ENCODE measurements around the gene COLEC12.
A peak's percentile ranks its signal among the peaks of the same experiment; 100 is the strongest.

COLEC12 gene

GRCh38 chr18:526681-527080 is 26.2 kb upstream of the COLEC12 start:
- TF ChIP-seq, protein P1, sequence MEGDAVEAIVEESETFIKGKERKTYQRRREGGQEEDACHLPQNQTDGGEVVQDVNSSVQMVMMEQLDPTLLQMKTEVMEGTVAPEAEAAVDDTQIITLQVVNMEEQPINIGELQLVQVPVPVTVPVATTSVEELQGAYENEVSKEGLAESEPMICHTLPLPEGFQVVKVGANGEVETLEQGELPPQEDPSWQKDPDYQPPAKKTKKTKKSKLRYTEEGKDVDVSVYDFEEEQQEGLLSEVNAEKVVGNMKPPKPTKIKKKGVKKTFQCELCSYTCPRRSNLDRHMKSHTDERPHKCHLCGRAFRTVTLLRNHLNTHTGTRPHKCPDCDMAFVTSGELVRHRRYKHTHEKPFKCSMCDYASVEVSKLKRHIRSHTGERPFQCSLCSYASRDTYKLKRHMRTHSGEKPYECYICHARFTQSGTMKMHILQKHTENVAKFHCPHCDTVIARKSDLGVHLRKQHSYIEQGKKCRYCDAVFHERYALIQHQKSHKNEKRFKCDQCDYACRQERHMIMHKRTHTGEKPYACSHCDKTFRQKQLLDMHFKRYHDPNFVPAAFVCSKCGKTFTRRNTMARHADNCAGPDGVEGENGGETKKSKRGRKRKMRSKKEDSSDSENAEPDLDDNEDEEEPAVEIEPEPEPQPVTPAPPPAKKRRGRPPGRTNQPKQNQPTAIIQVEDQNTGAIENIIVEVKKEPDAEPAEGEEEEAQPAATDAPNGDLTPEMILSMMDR (IDR thresholded peaks at IDR 0.05; ENCODE audit: low read depth, low read length): no peak

DNA sequence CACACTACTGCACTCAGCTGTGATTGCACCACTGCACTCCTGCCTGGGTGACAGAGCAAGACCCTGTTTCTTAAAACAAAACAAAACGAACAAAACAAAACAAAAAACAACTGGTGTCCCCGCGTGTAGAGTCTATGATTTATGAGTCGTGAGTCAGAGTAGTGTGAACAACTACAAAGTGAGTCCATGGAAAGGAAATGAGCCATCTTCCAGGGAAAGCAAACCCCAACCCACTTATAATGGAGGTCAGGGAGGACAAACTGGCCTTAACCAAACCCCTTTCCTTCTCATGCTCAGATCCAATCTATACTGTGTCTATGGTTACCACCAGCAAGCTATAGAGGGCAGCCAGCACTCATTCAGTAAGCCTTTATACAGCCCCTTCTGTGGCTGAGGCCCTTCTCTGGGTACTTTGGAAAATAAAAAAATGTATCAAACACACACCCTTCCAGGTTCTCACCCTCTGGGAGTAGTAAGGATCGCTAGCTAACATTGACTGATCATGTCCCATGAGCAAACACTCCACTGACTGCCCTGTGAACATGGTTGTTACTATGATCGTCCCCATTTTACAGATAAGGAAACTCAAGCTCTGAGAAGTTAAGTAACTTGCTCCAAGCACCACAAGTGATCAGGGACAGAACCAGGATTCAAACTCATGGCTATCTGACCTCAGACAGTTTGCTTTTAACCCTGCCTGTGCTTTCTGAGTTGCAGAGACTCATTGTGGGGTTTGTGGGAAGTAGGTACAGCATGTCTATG is 24.7 kb upstream of the COLEC12 start:
- no peak for DNase-seq (ENCODE audit: extremely low read depth, low read depth)
- TF ChIP-seq, protein P1 (IDR thresholded peaks at IDR 0.05; ENCODE audit: low read depth, low read length): no peak

More at GRCh38 chr18:526681-527080, 26.2 kb upstream of the COLEC12 start:
- no peak for DNase-seq (ENCODE audit: extremely low read depth, low read depth)

DNA sequence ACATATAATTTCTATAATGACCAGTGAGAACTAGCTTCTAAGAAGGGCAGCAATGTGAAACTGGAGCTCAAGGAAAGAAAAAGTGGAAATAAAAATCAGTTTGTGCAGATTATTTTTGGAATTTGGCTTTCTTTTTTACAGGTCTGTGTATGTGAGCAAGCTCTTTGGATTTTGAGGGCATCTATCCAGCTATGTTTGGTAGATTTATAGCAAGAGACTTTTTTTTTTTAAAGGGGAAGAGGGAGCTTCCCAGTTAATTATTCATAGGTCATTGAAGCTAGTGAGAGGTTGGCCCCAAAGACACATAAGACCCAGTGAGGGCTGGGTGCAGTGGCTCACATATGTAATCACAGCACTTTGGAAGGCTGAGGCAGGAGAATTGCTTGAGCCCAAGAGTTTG is 24.0 kb upstream of the COLEC12 start:
- peak; percentile 19 for DNase-seq (ENCODE audit: extremely low read depth, low read depth)
- TF ChIP-seq, protein P1 (IDR thresholded peaks at IDR 0.05; ENCODE audit: low read depth, low read length): no peak

- TF ChIP-seq, protein P1 (IDR thresholded peaks at IDR 0.05; ENCODE audit: low read depth, low read length): no peak
- DNase-seq (ENCODE audit: extremely low read depth, low read depth): no peak
Measured at GRCh38 chr18:523561-523960, 23.1 kb upstream of the COLEC12 start.

- TF ChIP-seq, protein P1 (IDR thresholded peaks at IDR 0.05; ENCODE audit: low read depth, low read length): no peak
- DNase-seq (ENCODE audit: extremely low read depth, low read depth): no peak
Measured at GRCh38 chr18:519019-519879, 18.7 kb upstream of the COLEC12 start.

GRCh38 chr18:518081-518480 is 17.6 kb upstream of the COLEC12 start:
- TF ChIP-seq, protein P1 (IDR thresholded peaks at IDR 0.05; ENCODE audit: low read depth, low read length): no peak
- no peak for DNase-seq (ENCODE audit: extremely low read depth, low read depth)

DNA sequence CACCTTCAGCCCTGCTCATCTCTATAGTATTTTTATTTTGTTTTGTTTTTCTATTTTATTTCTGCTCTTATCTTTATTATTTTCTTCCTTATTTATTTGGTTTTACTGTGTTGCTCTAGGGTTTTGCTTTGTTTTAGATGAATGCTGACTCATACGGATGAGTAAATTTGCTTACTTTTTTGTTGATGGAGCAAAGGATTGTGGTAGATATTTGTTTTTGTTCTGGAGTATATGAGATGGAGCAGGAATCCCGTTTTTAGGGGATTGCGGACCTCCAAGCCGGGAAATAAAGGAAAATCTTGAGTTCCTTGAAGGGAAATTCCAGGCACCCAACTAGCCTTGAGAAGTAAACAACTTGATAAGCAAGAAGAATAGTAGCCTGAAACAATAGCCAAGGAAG is 15.3 kb upstream of the COLEC12 start:
- no peak for DNase-seq (ENCODE audit: extremely low read depth, low read depth)
- TF ChIP-seq, protein P1 (IDR thresholded peaks at IDR 0.05; ENCODE audit: low read depth, low read length): no peak
